GM13976 (cell line): Measurements from ENCODE around the gene GRB2.
"Not testable (repeated sequence)": the region's sequence is repeated elsewhere in the genome, so short reads cannot be mapped to it uniquely, and the experiment has no call there.

ENCODE experiments used
- DNase-seq: peaks from one replicate; pipeline ENCODE4 v3.0.0; 2012; ENCODE audit warnings: low spot score
- CTCF ChIP-seq: IDR thresholded peaks from 2 replicates; pipeline ENCODE4 v1.5.1; 2012; ENCODE audit warnings: borderline replicate concordance, mild to moderate bottlenecking; ENCODE audit not compliant: insufficient read depth; ENCODE audit errors: extremely low read depth, missing control alignments, control extremely low read depth
- in situ Hi-C: fragments of 300-500 bp; cut with MboI; formaldehyde crosslinking; loops from one replicate; pipeline ENCODE4 v1.12.0; 2022; ENCODE audit warnings: low sequenced_read_pairs, mixed read lengths, inconsistent platforms; ENCODE audit not compliant: unreplicated experiment

GRB2 gene

GRCh38 chr17:75442168-75443103 lies 37.0 kb upstream of the GRB2 start:
- in situ Hi-C loops, result no loop called here
- DNase-seq, result no peak
- TF ChIP-seq CTCF, result no peak

GRCh38 chr17:75440738-75441448 lies 35.4 kb upstream of the GRB2 start:
- TF ChIP-seq CTCF, result no peak
- in situ Hi-C loops, result no loop called here
- DNase-seq, result no peak

- in situ Hi-C loops, result no loop called here
- no peak for DNase-seq
- TF ChIP-seq CTCF, result no peak
Measured at GRCh38 chr17:75439287-75439686, 33.8 kb upstream of the GRB2 start.

GRCh38 chr17:75437404-75437803 lies 31.9 kb upstream of the GRB2 start:
- in situ Hi-C loops, DNase-seq: not testable (repeated sequence)

GRCh38 chr17:75434433-75434832 lies 29.0 kb upstream of the GRB2 start:
- DNase-seq, in situ Hi-C loops: not testable (repeated sequence)

GRCh38 chr17:75433218-75433783 lies 27.8 kb upstream of the GRB2 start:
- DNase-seq, result no peak
- in situ Hi-C loops, result no loop called here
- no peak for TF ChIP-seq CTCF

- DNase-seq, result no peak
- no peak for TF ChIP-seq CTCF
- in situ Hi-C loops, result no loop called here
Measured at GRCh38 chr17:75430159-75430974, 24.9 kb upstream of the GRB2 start.
